Measurements from ENCODE around the gene ATG2A. TPM values are rescaled to one million over a fixed set of nuclear protein-coding genes. Genes with fewer than 3 reads are reported as not detected.

Gene ATG2A
- total RNA-seq, 4 donors from 2014 or later = 33.0 to 93.6 (median 45.8) TPM

GRCh38 chr11:64851831-64852351, 65.1 kb downstream of the ATG2A start:
- H3K36me3 ChIP-seq = peaks cover 2 to 25% (median 5%) of the 10 kb centered on the region in 3 donors
- DNase-seq (ENCODE audit: low spot score in 2 of 2) = no peak
- 73 to 87% methylated on average over 8 of the region's 8 CpGs for WGBS, 2 donors
- TF ChIP-seq EP300 (IDR thresholded peaks at IDR 0.05) (no peak), POLR2A (IDR thresholded peaks at IDR 0.05) (no peak), CTCF (IDR thresholded peaks at IDR 0.05) (no peak)
- peak overlapping the region in 3 of 4 donors; percentile 58 to 78 (median 76) for H3K27ac ChIP-seq
- H3K4me1 ChIP-seq = peaks cover 0 to 86% (median 63%) of the 10 kb centered on the region in 4 donors
- no peaks in the 10 kb centered on the region for H3K27me3 ChIP-seq
- H3K9me3 ChIP-seq = no peaks in the 10 kb centered on the region
- H3K4me3 ChIP-seq = no peak overlapping the region

GRCh38 chr11:64850979-64851567, 65.9 kb downstream of the ATG2A start:
- no peak for DNase-seq (ENCODE audit: low spot score in 2 of 2)
- Histone ChIP-seq H3K9me3 (no peaks in the 10 kb centered on the region), H3K27me3 (no peaks in the 10 kb centered on the region), H3K4me1 (peaks cover 0 to 78% (median 55%) of the 10 kb centered on the region in 4 donors), H3K4me3 (no peak overlapping the region), H3K36me3 (peaks cover 2 to 25% (median 5%) of the 10 kb centered on the region in 3 donors), H3K27ac (peak overlapping the region; percentile 22 to 78 (median 67))
- WGBS, 2 donors = 36 to 41% methylated on average over 12 of the region's 13 CpGs
- TF ChIP-seq CTCF (IDR thresholded peaks at IDR 0.05) (no peak), POLR2A (IDR thresholded peaks at IDR 0.05) (no peak), EP300 (IDR thresholded peaks at IDR 0.05) (no peak)

GRCh38 chr11:64849598-64850356, 67.2 kb downstream of the ATG2A start:
- Histone ChIP-seq H3K4me1 (peaks cover 0 to 67% (median 44%) of the 10 kb centered on the region in 4 donors), H3K4me3 (no peak overlapping the region), H3K27ac (peak overlapping the region in 3 of 4 donors; percentile 58 to 78 (median 76)), H3K9me3 (no peaks in the 10 kb centered on the region), H3K27me3 (no peaks in the 10 kb centered on the region), H3K36me3 (peaks cover 2 to 25% (median 5%) of the 10 kb centered on the region in 3 donors)
- no peak for TF ChIP-seq POLR2A (IDR thresholded peaks at IDR 0.05)
- no peak for TF ChIP-seq CTCF (IDR thresholded peaks at IDR 0.05)
- TF ChIP-seq EP300 (IDR thresholded peaks at IDR 0.05) = no peak
- WGBS, 2 donors = 76 to 83% methylated on average over 16 to 19 of the region's 19 CpGs
- no peak for DNase-seq (ENCODE audit: low spot score in 2 of 2)

GRCh38 chr11:64848826-64849597, 68.0 kb downstream of the ATG2A start:
- peaks cover 0 to 67% (median 37%) of the 10 kb centered on the region in 4 donors for H3K4me1 ChIP-seq
- H3K9me3 ChIP-seq = no peaks in the 10 kb centered on the region
- H3K4me3 ChIP-seq = no peak overlapping the region
- no peak for DNase-seq (ENCODE audit: low spot score in 2 of 2)
- peak overlapping the region in 2 of 4 donors; percentile 9 to 78 for H3K27ac ChIP-seq
- H3K27me3 ChIP-seq = no peaks in the 10 kb centered on the region
- TF ChIP-seq EP300 (IDR thresholded peaks at IDR 0.05) = no peak
- no peak for TF ChIP-seq POLR2A (IDR thresholded peaks at IDR 0.05)
- H3K36me3 ChIP-seq = peaks cover 0 to 20% (median under 1%) of the 10 kb centered on the region in 3 donors
- 79 to 84% methylated on average over 13 to 15 of the region's 16 CpGs for WGBS, 2 donors

GRCh38 chr11:64848214-64848825, 68.7 kb downstream of the ATG2A start:
- Histone ChIP-seq H3K27ac (peak overlapping the region in 1 of 4 donors; percentile 78), H3K9me3 (no peaks in the 10 kb centered on the region), H3K4me1 (peaks cover 0 to 64% (median 30%) of the 10 kb centered on the region in 4 donors), H3K27me3 (no peaks in the 10 kb centered on the region), H3K36me3 (peaks cover 0 to 14% (median 0%) of the 10 kb centered on the region in 3 donors), H3K4me3 (no peak overlapping the region)
- TF ChIP-seq CTCF (IDR thresholded peaks at IDR 0.05) (no peak), POLR2A (IDR thresholded peaks at IDR 0.05) (no peak), EP300 (IDR thresholded peaks at IDR 0.05) (no peak)
- 72 to 82% methylated on average over 6 of the region's 6 CpGs for WGBS, 2 donors
- DNase-seq (ENCODE audit: low spot score in 2 of 2) = no peak
